Middle frontal gyrus (tissue), 1 donor: Measurements from ENCODE around the gene PTPRN2.
"Not testable (repeated sequence)": the region's sequence is repeated elsewhere in the genome, so short reads cannot be mapped to it uniquely, and the experiment has no call there.

ENCODE experiments used
- DNase-seq: peaks from one replicate; pipeline ENCODE4 v3.0.0-alpha.2; 2015; ENCODE audit warnings: low spot score; ENCODE audit errors: extremely low spot score

Gene PTPRN2

GRCh38 chr7:157944051-157944450 lies 643.6 kb downstream of the PTPRN2 start:
- no peak for DNase-seq

GRCh38 chr7:157943561-157943960 lies 644.1 kb downstream of the PTPRN2 start:
- no peak for DNase-seq

- DNase-seq = no peak
These were observed 646.4 kb downstream of the PTPRN2 start for GRCh38 chr7:157941210-157941609.

GRCh38 chr7:157940497-157940896 lies 647.1 kb downstream of the PTPRN2 start:
- DNase-seq = no peak

GRCh38 chr7:157938211-157938610 lies 649.4 kb downstream of the PTPRN2 start:
- no peak for DNase-seq

GRCh38 chr7:157937406-157937805 lies 650.2 kb downstream of the PTPRN2 start:
- DNase-seq = no peak

GRCh38 chr7:157936976-157937375 lies 650.6 kb downstream of the PTPRN2 start:
- DNase-seq = no peak

GRCh38 chr7:157935721-157936120 lies 651.9 kb downstream of the PTPRN2 start:
- not testable (repeated sequence) for DNase-seq

- DNase-seq = not testable (repeated sequence)
These were observed 654.1 kb downstream of the PTPRN2 start for GRCh38 chr7:157933219-157934155.

GRCh38 chr7:157932498-157933218 lies 655.0 kb downstream of the PTPRN2 start:
- DNase-seq = no peak

- no peak for DNase-seq
These were observed 656.6 kb downstream of the PTPRN2 start for GRCh38 chr7:157930926-157931466.

GRCh38 chr7:157930441-157930840 lies 657.2 kb downstream of the PTPRN2 start:
- DNase-seq = no peak

- no peak for DNase-seq
These were observed 658.0 kb downstream of the PTPRN2 start for GRCh38 chr7:157929671-157930070.

GRCh38 chr7:157928808-157929425 lies 658.7 kb downstream of the PTPRN2 start:
- DNase-seq = no peak

- DNase-seq = no peak
These were observed 659.3 kb downstream of the PTPRN2 start for GRCh38 chr7:157928171-157928794.

GRCh38 chr7:157927313-157927925 lies 660.2 kb downstream of the PTPRN2 start:
- no peak for DNase-seq

GRCh38 chr7:157926521-157927150 lies 661.0 kb downstream of the PTPRN2 start:
- DNase-seq = no peak

- DNase-seq = no peak
These were observed 661.5 kb downstream of the PTPRN2 start for GRCh38 chr7:157926107-157926506.

- DNase-seq = no peak
These were observed 662.2 kb downstream of the PTPRN2 start for GRCh38 chr7:157925383-157925875.
